Activated CD8-positive, alpha-beta memory T cell treated with anti-CD3 and anti-CD28 coated beads, Interleukin-2, amount 50 U/mL, for 48 hours (primary cell): ENCODE data around the gene F12.

Experiments used
- DNase-seq: peaks from one replicate; pipeline ENCODE4 v3.0.0-alpha.2; 2020

The F12 gene

DNA sequence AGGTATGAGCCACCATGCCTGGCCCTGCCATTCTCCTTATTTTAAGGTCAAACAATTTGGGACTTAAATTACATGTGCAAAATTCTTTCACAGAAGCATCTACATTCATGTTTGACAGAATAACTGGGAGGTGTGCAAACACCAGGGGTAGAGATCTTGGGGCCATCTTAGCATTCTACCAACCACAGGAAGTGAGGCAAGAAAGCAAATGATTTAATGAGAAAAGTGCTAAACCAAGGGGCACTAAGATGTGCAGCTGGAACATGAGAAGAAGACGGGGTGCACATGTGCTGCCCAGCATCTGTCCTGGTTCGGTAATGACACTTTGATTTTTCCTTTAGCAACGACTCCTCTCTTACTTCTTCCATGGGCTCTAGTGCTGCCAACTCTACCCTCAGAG lies 1.2 kb upstream of the F12 start:
- no peak for DNase-seq

DNA sequence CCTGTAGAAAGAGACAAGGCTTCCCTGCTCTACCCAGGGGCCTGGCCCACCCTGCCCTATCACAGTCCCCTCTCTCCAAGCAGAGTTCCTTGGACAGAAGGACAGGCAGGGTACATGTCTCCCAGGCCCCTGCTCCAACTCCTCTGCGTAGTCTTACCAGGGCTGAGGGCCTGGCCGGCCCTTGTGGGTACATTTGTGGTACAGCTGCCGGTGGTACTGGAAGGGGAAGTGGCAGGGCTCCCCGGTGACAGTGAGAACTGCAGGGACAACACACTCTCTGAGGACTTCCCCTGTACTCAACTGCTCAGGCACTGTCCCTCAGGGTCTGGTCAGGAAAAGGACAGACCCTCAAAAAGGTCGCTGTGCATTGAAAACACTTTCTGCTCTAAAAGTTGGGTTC lies 3.6 kb downstream of the F12 start:
- no peak for DNase-seq

DNA sequence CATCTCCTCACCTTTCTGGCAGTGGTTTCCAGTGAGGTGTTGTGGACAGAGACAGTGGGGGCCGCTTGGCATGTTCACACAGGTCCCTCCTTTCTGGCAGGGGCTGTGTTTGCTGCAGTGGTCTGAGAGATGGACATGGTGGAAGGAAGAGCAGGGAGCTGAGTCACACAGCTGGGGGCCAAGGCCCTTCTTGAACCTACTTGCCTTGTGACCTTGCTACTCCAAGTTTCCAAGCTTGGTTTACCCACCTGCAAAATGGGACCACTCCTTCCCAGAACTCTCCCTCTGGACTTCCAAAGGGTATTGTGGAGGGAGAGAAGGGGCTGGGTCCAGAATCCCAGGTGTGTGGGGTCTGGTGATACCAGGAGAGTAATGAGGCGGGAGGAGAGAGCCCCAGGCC lies 4.1 kb downstream of the F12 start:
- DNase-seq, result no peak

DNA sequence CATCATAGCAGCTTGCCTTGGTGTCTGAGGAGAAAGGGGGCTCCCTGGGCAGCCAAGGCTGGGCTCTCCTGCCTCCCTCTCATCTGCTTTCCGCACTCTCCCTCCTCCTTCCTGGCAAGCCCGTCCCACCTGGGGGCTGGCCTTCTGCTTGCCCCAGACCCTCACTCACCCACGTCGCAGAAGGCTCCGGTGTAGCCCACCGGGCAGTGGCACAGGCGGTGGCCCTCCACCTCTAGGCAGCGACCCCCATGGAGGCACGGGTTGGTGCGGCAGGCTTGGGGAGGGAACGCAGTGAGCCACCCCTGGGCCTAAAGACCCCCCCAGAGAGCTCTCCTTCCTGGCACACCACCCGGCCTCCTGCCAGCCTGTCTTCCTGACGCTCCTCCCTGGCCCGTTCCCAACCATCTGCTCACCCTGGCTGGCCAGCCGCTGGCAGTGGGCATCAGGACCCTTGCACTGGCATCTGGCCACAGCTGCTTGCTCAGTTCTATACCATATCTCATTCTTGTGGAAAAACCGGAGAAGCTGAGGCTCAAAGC lies 4.7 kb downstream of the F12 start:
- DNase-seq, result no peak

DNA sequence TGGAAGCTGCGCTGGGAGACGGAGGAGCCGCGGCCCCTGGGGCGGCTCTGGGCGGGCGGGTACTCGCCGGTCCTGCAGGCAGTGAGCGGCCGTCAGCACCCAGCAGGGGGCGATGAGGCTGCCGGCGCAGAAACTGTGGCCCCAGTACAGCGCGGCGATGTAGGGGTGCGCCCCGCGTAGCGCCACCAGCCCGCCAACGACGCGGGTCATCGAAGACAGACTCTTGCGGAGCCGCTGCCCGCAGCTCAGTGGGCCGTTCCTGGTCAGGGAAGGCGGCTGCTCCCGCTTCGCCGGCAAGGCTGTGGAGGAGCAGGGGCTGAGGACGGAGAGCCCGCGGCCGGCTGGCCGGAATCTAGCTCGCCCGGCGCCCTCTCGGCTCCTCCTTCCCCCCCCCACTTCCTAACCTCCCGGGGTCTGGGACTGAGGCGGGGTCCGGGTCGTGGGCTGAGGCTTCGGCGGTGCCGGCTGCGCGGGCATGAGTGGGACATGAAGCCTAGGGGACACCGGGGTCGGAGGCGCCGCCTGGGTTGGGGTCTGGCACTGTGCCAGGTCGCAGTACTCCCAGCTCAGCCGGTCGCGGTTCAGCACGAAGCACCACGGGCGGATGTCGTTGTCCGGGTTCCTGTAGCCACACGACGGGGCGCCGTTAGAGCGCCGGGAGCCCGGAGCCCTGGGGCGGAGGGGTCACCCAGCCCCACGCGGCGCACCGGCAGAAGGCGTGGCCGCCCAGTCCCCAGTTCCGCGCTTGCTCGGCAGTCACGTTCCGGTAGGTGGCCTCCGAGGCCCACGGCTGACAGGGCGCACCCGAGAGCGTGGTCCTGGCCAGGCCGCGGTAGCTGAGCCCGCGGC lies 5.3 kb downstream of the F12 start:
- DNase-seq, result peak; percentile 91

DNA sequence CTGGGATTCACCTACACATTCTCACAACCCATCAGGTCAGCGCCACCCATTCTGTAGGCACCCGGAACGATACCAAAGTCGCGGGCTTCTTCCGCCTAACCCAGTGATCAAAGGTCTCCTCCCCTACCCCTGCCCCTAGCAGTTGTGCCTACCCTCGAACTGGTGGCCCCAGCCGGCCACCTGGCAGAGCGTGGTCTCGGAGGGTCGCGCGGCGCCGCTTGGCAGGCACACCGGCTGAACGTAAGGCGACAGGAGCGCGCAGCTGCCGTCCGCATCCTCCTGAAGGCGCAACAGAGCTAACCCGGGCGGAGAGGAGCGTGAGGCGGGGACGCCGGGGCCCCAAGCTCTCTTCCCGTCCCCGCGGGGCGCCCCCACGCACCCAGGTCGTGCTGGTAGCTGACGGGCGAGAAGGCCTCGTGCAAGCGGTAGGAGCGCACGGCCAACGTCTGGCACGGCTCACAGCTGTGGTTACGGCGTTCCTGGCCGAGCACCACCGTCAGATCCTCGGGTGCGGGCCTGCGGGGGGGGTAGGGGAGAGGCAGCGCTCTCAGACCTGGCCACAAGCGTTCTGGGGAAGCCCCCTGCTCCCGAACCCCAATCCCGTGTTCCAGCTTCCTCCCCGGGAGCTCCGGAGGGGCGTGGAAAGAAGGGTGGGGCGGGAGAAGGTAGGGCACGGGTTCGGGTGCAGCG lies 6.1 kb downstream of the F12 start:
- peak; percentile 76 for DNase-seq

DNA sequence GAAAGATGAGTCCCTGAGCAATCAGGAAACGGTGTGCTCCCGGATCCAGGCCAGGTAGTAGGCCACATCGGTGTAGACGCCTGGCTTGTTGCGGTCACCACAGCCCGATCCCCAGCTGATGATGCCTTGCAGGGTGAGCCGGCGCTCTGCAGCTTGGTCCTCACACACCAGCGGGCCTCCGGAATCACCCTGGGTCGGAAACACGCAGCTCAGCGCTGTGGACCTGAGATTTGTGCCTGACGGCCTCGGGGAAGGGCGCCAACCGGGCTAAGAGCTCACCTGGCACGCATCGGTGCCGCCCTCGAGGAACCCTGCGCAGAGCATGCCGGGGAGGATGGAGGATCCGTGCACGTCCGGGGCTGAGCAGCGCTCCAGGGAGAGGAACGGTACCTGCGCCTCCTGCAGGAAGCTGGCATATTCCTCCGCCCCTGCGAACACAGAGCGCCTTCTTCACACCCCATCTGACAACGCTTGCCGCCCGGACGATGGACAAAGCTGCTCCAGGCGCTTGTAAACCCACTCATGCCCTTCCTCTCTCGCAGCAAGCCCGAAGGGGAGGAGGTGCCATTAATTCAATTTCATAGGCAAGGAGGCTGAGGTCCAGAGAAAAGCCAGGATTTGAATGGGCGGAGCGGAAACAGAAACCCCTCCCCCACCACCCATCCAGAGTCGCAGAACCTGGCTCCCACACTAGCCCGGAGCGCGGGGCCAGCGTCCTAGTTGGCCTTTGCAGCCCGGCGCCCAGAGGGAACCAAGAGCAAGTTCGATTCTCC lies 6.9 kb downstream of the F12 start:
- DNase-seq, result peak; percentile 82

DNA sequence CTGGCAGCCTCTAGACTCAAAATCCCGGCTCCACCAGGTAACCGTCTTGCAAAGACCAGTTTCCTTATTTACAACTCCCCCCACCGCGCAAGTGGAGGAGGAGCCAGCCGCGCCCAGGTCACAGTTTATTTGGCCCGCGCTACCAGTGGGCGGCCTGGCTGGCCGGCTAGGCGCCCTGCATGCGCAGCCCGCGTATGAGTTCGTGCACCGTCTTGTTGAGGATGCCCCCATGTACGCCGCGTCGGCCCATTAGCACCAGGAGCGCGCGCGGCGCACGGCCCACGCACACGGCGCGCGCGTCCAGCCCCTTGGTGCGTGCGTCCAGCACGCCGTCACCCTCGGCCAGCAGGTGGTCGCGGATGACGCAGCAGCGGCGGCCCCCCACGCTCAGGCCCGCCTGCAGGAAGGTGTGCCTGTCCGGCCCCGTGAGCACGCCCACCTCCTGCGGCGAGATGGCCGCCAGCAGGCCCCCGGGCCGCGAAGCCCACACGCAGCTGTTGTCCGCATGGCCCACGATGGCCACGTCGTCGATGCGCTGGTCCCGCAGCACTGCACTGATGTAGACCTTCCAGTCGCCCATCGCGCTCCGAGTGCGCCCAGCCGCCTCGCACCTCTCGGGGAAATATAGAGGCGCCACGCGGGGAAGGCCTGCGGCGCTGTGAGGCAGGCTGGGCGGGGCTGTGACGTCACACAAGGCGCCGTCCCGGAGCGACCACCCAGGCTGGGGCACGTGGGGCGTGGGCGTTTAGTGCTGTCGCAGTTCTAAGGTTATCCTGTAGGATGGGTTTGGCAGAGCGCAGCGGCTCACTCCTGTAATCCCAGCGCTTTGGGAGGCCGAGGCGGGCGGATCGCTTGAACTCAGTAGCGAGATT lies 9.1 kb downstream of the F12 start, which contains the start of gene PFN3:
PFN3 (minus strand) TSS at position 665 of the 872 bp plus-strand sequence; CDS start at position 580, 85 bp downstream.
- no peak for DNase-seq

DNA sequence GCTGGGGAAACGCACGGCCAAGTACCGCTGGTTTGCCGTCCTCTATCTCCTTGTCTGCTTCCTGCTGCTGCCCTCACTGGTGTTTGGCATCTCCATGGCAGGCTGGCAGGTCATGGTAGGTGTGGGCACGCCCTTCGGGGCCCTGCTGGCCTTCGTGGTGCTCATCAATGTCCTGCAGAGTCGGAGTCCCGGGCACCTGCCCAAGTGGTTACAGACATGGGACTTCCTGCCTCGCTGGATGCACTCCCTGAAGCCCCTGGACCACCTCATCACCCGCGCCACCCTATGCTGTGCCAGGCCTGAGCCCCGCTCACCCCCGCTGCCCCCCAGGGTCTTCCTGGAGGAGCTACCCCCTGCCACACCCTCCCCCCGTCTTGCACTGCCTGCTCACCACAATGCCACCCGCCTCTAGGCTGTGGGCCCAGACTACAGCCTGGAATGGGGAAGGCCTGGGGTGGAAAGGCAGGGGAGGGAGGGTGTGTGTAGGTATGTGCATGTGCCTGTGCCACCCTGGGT lies 11.4 kb downstream of the F12 start:
- no peak for DNase-seq

DNA sequence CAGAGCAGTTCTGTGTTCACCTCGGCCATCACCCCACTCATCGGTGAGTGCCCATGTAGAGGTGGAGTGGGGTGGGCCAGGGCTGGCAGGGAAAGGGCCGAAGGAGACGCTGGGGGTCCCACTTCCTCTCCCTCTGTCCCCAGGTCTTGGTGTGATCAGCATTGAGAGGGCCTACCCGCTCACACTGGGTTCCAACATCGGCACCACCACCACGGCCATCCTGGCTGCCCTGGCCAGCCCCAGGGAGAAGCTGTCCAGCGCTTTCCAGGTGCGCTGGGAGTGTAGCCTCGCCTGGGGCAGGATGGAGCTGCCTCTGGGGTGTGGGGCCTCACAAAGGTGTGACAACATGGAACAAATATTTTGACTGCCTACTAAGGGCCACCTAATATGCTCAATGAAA lies 12.6 kb downstream of the F12 start:
- no peak for DNase-seq

DNA sequence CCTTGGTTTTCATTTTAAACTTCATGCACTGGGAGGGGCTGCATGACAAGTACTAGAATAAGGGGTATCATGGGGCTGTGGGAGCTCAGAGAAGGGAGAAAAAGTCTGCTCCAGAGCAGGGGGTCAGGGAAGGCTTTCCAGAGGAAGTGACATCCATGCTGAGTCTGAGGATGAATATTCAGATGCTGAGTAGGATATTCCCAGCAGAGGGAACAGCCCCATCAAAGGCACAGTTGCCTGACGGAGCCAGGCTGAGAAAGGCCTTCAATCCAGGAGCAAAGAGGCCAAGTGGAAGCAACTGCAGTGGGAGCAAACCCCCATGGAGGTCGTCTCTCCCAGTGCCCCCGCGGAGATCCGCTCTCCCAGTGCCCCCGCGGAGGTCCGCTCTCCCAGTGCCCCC lies 13.3 kb downstream of the F12 start:
- no peak for DNase-seq

DNA sequence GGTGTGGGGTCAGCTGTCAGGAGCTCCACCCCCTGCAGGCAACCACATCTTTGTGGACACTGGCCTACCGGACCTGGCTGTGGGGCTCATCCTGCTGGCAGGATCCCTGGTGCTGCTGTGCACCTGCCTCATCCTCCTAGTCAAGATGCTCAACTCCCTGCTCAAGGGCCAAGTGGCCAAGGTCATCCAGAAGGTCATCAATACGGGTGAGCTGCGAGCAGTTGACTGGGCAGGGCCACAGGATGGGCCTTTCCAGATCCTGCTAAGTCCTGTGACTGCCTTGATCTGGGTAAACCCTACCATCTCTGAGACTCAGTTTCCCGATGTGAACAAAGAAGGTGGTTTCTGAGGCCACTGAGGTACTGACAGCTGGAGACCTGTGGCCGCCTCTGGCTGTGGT lies 15.4 kb downstream of the F12 start:
- no peak for DNase-seq

DNA sequence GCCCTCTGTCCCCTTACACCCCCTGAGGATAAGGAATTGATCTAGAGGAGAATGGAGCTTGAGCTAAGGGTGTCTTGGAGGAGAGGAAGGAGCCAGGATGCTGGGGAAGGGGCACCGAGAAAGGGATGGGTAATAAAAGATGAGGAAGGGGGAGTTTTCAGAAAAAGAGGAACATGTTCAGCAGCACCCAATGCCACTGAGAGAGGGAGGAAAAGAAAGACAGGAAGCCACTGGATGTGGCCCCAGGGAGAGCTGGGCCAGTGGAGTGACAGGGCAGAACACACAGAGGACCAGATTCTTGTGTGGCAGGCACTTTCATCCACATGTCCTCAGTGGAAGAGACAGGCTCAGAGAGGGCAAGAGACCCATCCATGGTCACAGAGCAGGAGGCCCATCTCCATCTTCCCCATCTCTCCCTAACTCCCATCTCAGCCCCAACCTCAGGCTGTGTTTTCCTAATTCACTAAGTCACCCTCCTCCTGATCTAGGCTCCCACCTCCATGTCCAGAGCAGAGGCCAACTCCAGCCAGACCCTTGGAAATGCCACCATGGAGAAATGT lies 16.1 kb downstream of the F12 start:
- no peak for DNase-seq

DNA sequence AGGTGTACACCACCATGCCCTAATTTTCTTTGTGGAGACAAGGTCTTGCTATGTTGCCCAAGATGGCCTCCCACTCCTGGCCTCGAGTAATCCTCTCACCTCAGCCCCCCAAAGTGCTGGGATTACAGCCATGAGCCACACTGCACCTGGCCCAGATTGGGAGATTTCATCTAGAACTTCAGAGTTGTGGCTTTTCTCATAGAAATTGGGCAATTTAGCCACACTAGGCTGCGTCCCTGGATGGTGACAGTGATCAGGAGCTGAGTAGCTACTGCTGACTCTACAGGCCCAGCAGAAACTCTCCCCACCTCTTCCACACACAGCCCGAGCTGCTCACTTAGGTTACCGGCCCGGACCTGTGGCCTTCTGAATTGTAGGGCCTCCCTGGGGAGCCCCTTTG lies 16.6 kb downstream of the F12 start:
- DNase-seq, result no peak

DNA sequence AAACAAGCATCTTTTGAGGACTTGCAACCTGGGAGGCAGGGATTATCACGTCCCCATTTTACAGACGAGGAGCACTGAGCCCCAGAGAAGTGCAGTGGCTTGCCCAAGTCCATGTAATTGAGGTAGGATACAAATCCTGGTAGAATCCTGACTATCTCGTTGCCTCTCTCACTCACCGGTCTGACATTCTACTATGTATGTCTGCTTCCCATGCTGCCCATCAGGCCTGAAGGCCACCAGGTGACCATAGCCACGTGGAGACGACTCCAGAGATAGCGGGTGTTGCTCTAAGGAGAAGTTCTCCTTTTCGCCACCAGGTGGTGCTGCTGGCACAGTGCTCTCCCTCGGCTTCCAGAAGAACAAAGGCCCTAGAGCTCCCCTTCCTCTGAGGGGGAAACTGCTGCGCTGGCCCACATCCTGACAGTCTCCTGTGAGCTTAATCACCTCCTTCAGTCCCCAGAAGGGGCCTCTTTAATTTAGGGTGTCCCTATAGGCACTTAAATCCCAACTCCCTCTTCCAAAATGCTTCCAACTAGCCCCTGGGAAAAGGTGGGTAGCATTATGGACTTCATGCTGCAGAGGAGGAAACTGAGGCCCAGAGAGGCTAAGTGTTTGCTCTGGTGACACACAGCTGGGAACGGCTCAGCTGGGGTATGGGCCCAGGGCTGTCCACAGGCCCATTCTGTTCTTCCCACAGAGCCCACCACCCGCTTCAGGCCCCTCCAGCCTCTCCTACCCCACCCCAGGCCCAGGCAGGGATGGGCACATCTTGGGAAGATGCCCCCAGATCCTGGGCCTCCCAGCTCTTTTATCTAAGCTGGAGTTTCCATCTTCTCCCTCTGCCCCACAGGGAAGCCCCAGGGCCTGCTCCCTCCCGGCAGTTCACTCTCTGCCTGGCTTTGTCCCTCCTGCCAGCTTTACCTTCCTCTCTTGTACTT lies 18.7 kb downstream of the F12 start:
- peak; percentile 94 for DNase-seq

DNA sequence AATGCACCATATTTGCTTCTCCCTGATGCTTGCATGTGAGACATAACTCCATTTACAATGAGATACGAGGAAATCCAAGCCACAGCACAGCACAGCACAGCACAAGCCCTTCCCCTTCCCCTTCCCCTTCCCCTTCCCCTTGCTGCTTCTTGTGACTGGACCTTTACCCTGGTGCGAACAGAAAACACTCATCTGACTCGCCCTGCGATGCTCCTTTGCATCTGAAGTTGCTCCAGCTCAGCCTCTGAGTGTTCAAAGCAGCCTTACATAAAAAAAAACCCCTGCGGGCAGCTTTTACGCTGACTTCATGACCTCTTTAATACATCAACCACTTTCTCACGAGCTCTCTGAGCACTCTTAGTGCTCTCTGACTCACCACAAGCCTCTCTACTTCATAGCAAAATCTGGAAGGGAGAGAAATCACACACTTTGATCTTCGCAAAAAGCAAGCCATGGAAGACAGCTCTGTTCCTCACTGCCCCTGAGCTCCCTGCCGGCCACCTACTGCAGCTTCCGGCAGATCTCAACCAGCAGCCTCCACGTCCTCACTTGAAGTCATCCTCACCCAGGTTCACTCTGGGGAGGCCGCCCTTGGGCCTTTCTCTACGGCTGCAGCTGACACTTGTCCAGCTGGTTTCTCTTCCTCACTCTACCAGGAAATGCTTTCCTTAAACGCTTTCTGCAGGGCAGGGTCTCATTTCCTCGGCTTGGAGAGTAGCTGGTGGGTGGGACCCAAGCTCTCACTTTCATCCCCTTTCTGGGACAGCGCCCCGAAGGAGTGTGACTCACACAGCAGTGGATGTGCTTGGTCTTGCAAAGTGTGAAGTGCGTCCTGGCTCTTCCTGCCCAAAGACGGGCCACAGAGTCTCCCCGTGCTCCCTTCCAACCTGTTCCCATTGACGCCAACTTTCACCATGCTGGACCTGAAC lies 19.9 kb downstream of the F12 start:
- DNase-seq, result no peak

DNA sequence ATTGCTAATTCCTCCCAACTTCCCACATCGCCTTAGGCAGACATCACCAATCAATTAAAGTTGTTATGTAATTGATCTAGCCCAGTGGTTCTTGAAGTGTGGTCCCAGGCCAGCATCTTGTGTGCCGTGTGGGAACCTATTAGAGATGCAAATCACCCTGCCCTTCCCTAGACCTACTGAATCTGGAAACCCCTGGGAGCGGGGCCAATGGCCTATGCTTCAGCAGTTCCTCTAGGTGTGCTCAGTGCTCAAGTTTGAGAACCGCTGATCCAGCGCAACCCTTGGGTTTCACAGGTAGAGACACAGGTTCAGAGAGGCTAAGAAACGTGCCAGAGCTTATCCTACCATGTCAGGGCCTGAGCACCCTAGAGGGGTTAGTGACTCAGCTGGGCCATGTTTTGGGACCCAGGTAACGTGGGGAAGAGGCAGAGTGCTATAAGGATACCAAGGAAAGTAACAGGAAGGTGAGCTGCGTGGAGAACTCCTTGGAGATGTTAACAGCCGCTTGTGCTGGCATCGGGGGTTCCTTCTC lies 20.8 kb downstream of the F12 start:
- no peak for DNase-seq

DNA sequence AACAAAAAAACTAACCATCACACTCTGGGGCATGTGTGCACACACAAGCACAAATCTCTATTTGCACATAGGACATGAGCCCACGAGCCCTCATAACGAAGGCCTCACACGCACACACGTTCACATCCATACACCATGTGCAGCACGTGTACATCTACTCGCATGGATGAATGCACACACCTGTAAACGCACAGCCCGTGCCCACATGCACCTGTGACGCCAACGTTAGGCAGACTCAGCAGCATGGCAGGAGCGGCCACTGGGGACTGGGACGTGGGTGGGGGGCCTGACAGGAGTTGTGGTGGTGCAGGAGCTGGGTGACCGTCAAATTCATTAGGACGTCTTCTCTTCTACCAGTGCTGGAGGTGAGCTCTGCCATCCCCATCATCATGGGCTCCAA lies 22.0 kb downstream of the F12 start:
- no peak for DNase-seq

DNA sequence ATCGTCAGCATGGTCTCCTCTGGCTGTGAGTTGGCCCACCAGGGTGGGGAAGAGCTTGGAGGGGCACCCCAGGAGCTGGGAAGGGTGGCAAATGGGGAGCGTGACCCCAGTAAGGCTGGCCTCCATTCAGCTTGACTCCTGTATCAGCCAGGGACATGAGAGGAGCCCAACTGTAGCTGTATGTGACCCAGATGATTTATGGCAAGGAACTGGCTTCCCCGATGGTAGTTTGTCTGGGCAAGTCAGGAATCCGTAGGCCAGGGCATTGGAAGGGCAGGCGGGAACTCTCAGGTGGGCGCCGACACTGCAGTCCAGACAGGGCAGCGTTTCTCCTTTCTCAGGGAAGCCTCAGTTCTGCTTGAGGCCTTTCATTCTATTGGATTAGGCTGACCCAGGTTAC lies 22.8 kb downstream of the F12 start:
- DNase-seq, result no peak
